Activated effector memory CD4-positive, alpha-beta T cell treated with Interleukin-2 at 50 U/mL for 16 hours (primary cell): Measurements from ENCODE around the gene AP4B1.

Experiments
- DNase-seq: peaks from one replicate; pipeline ENCODE4 v3.0.0-alpha.2; 2020

Gene AP4B1

GRCh38 chr1:113891631-113892220, 12.9 kb downstream of the AP4B1 start:
- no peak for DNase-seq

- DNase-seq: no peak
These were observed 13.8 kb downstream of the AP4B1 start for GRCh38 chr1:113890816-113891215.

GRCh38 chr1:113887402-113888175, 17.0 kb downstream of the AP4B1 start, which contains the start of gene BCL2L15:
BCL2L15 (minus strand) TSS chr1:113887581; CDS start chr1:113887375, 206 bp downstream.
- no peak for DNase-seq

GRCh38 chr1:113886417-113887401, 17.9 kb downstream of the AP4B1 start:
- DNase-seq: no peak

GRCh38 chr1:113881661-113882060, 22.9 kb downstream of the AP4B1 start:
- no peak for DNase-seq

GRCh38 chr1:113879739-113880038, 24.9 kb downstream of the AP4B1 start:
- no peak for DNase-seq

GRCh38 chr1:113876176-113876575, 28.4 kb downstream of the AP4B1 start:
- DNase-seq: no peak

GRCh38 chr1:113875714-113876113, 28.9 kb downstream of the AP4B1 start:
- no peak for DNase-seq

- no peak for DNase-seq
These were observed 30.4 kb downstream of the AP4B1 start for GRCh38 chr1:113874012-113874879.

GRCh38 chr1:113872219-113872935, 32.2 kb downstream of the AP4B1 start:
- no peak for DNase-seq

GRCh38 chr1:113871597-113872113, 32.9 kb downstream of the AP4B1 start, which contains the start of gene PTPN22:
PTPN22 (minus strand) TSS chr1:113871712.
- DNase-seq: peak; percentile 71

- DNase-seq: no peak
These were observed 33.8 kb downstream of the AP4B1 start for GRCh38 chr1:113870778-113871177.

- DNase-seq: no peak
These were observed 36.1 kb downstream of the AP4B1 start for GRCh38 chr1:113868387-113869083.

- DNase-seq: no peak
These were observed 43.0 kb downstream of the AP4B1 start for GRCh38 chr1:113861641-113862040.

GRCh38 chr1:113860891-113861290, 43.7 kb downstream of the AP4B1 start:
- no peak for DNase-seq

- DNase-seq: no peak
These were observed 45.0 kb downstream of the AP4B1 start for GRCh38 chr1:113859478-113860175.

GRCh38 chr1:113858982-113859381, 45.6 kb downstream of the AP4B1 start:
- DNase-seq: no peak

- no peak for DNase-seq
These were observed 46.2 kb downstream of the AP4B1 start for GRCh38 chr1:113858418-113858817.

GRCh38 chr1:113857776-113858175, 46.8 kb downstream of the AP4B1 start:
- DNase-seq: no peak

- no peak for DNase-seq
These were observed 48.2 kb downstream of the AP4B1 start for GRCh38 chr1:113856401-113856790.
